Activated CD8-positive, alpha-beta T cell treated with anti-CD3 and anti-CD28 coated beads for 36 hours (primary cell): ENCODE measurements around the gene PRR23E. TPM values are rescaled to one million over a fixed set of nuclear protein-coding genes. Genes with fewer than 3 reads are reported as not detected.

Source experiments
- ATAC-seq: fragments of 200-7000 bp; cut with Tn5 transposase; one replicate; pipeline ENCODE4 v1.10.0; 2021; ENCODE audit warnings: mild to moderate bottlenecking, moderate library complexity
- CTCF ChIA-PET: fragments of 350-600 bp; sonication (Branson Sonifier 250); formaldehyde crosslinking; loops from one replicate; lab custom pipeline; 2021; ENCODE audit warnings: antibody characterized with exemption; lab: Charles Lee
- POLR2A ChIA-PET: fragments of 350-600 bp; sonication (Branson Sonifier 250); formaldehyde crosslinking; loops from one replicate; lab custom pipeline; 2021; ENCODE audit warnings: antibody characterized with exemption; lab: Charles Lee
- DNase-seq: peaks from one replicate; pipeline ENCODE4 v3.0.0-alpha.2; 2020
- H3K27ac Mint-ChIP-seq: one replicate; pipeline ENCODE4 v1.8.0; 2021; ENCODE audit warnings: mild to moderate bottlenecking, mixed read lengths
- H3K27me3 Mint-ChIP-seq: one replicate; pipeline ENCODE4 v1.8.0; 2021; ENCODE audit warnings: mixed read lengths
- H3K36me3 Mint-ChIP-seq: one replicate; pipeline ENCODE4 v1.8.0; 2021; ENCODE audit warnings: low read depth, mixed read lengths
- H3K4me1 Mint-ChIP-seq: one replicate; pipeline ENCODE4 v1.8.0; 2021; ENCODE audit warnings: low read depth, mixed read lengths
- H3K4me3 Mint-ChIP-seq: one replicate; pipeline ENCODE4 v1.8.0; 2021; ENCODE audit warnings: mild to moderate bottlenecking, moderate library complexity, mixed read lengths
- H3K9me3 Mint-ChIP-seq: one replicate; pipeline ENCODE4 v1.8.0; 2021; ENCODE audit warnings: mixed read lengths
- CTCF ChIP-seq: fragments of 200-600 bp; IDR thresholded peaks from one replicate; pipeline ENCODE4 v1.8.0; 2022; ENCODE audit warnings: antibody characterized with exemption, mild to moderate bottlenecking
- intact Hi-C: fragments of 100-400 bp; cut with micrococcal nuclease; formaldehyde crosslinking; loops from one replicate; pipeline ENCODE4 v1.10.0; 2022
- total RNA-seq, 2 experiments: library from RNA; stranded (reverse); gene quantifications; one replicate each; pipeline ENCODE4 v1.2.3, GENCODE V29; 2021

The PRR23E gene
- total RNA-seq, 2 experiments from 2014 or later = not detected

GRCh38 chr3:127164615-127165014 lies 28.3 kb upstream of the PRR23E start:
- POLR2A ChIA-PET = no interaction called here
- ATAC-seq = no peak
- no peak for TF ChIP-seq CTCF
- Mint-ChIP-seq H3K36me3 (no peaks in the 10 kb centered on the region), H3K27me3 (peaks cover 4% of the 10 kb centered on the region), H3K27ac (no peak overlapping the region), H3K9me3 (no peaks in the 10 kb centered on the region), H3K4me3 (no peak overlapping the region), H3K4me1 (no peaks in the 10 kb centered on the region)
- CTCF ChIA-PET = no interaction called here
- intact Hi-C loops = no loop called here
- no peak for DNase-seq

- H3K4me1 Mint-ChIP-seq = no peaks in the 10 kb centered on the region
- POLR2A ChIA-PET = no interaction called here
- no peak overlapping the region for H3K4me3 Mint-ChIP-seq
- peaks cover 6% of the 10 kb centered on the region for H3K27me3 Mint-ChIP-seq
- CTCF ChIA-PET = no interaction called here
- DNase-seq = no peak
- intact Hi-C loops = no loop called here
- ATAC-seq = no peak
- H3K9me3 Mint-ChIP-seq = no peaks in the 10 kb centered on the region
- no peak overlapping the region for H3K27ac Mint-ChIP-seq
- no peak for TF ChIP-seq CTCF
- H3K36me3 Mint-ChIP-seq = no peaks in the 10 kb centered on the region
Observed at GRCh38 chr3:127165036-127165435, 27.9 kb upstream of the PRR23E start.

GRCh38 chr3:127165694-127166485 lies 27.0 kb upstream of the PRR23E start:
- CTCF ChIA-PET = no interaction called here
- ATAC-seq = no peak
- Mint-ChIP-seq H3K4me1 (no peaks in the 10 kb centered on the region), H3K27me3 (peaks cover 5% of the 10 kb centered on the region), H3K27ac (no peak overlapping the region), H3K9me3 (no peaks in the 10 kb centered on the region), H3K36me3 (no peaks in the 10 kb centered on the region), H3K4me3 (no peak overlapping the region)
- TF ChIP-seq CTCF = no peak
- DNase-seq = no peak
- intact Hi-C loops = no loop called here
- POLR2A ChIA-PET = no interaction called here

GRCh38 chr3:127166501-127167065 lies 26.3 kb upstream of the PRR23E start:
- H3K27me3 Mint-ChIP-seq = peaks cover 5% of the 10 kb centered on the region
- H3K4me1 Mint-ChIP-seq = no peaks in the 10 kb centered on the region
- H3K36me3 Mint-ChIP-seq = no peaks in the 10 kb centered on the region
- ATAC-seq (no peak), DNase-seq (no peak)
- TF ChIP-seq CTCF = no peak
- H3K9me3 Mint-ChIP-seq = no peaks in the 10 kb centered on the region
- H3K27ac Mint-ChIP-seq = no peak overlapping the region
- H3K4me3 Mint-ChIP-seq = no peak overlapping the region
- ChIA-PET POLR2A (no interaction called here), CTCF (no interaction called here)
- intact Hi-C loops = no loop called here

- Mint-ChIP-seq H3K36me3 (no peaks in the 10 kb centered on the region), H3K4me1 (no peaks in the 10 kb centered on the region), H3K9me3 (no peaks in the 10 kb centered on the region), H3K4me3 (no peak overlapping the region), H3K27ac (no peak overlapping the region), H3K27me3 (peaks cover 12% of the 10 kb centered on the region)
- no peak for ATAC-seq
- no peak for TF ChIP-seq CTCF
- DNase-seq = peak; percentile 13
- POLR2A ChIA-PET = no interaction called here
- intact Hi-C loops = no loop called here
- CTCF ChIA-PET = no interaction called here
Observed at GRCh38 chr3:127167315-127168043, 25.5 kb upstream of the PRR23E start.
